ENCODE measurements around the gene PABPC1L.
A peak's percentile ranks its signal among the peaks of the same experiment; 100 is the strongest.

The PABPC1L gene

DNA sequence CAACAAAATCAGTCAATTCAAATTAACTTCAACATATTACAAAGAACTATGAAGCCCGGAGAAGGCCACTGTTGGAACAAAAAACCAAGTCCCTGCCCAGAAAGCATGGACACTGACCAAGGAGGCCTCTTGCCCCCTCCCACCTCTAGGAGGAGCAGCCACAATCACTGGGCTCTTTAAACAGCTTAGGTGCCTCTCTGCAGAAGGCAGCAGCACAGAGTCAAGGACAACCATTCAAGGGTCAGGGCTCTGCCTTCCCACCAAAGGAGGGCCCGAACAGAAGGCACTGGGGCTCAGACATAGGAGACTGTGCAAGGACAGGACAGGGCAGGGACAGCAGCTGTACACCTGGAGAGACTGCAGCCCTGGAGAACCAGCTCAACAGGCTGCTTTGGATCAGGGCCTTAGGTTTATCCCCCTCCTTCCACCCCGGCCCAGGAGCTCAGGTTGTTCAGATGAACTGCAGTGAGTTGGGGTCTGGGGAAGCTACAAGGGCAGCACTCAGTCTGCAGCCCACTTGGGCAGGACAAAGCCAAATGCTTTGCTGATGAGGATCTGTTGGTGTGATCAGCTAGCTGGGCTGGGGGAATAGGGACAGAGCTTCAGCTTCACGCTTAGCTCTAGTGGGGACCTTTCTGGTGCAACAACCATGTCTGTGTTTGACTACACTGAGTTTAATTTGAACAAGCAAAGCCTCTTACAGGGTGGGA lies 32.6 kb downstream of the PABPC1L start:
- no peak for DNase-seq (ENCODE audit: low spot score)

DNA sequence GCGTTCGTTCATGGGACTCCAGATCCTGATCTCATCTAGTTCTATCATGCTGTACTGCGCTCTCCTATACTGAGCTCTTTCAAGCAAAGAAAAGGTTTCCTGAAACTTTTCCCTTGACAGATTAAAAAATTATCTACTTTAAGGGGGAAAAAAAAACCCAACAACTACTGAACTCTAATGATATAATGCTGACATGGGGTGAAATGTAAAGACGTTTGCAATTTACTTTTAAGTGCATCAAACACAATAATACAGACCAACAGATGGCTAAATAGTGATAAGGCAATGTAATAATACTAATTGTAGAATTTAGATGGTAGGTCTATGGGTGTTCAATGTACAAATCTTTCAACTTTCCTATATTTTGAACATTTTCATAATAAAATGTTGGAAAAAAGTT lies 34.0 kb downstream of the PABPC1L start:
- no peak for DNase-seq (ENCODE audit: low spot score)

DNA sequence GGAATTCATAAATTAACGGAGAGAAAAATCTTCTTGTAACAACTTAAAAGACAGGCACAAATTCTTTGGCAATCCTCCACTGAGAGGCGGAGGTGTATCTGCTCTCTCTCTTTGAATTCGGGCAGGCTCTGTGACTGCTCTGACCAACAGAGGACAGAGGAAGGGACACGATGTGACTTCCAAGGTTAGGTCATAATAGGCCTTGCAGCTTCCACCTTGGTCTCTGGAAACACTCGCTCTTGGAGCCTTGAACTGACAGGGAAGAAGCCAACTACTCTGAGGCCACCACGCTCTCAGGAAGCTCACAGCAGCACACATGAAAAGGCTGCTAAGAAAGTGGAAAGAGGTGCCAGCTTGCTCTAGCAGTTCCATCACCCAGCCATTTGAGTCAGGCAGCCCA lies 35.4 kb downstream of the PABPC1L start:
- DNase-seq (ENCODE audit: low spot score): no peak

DNA sequence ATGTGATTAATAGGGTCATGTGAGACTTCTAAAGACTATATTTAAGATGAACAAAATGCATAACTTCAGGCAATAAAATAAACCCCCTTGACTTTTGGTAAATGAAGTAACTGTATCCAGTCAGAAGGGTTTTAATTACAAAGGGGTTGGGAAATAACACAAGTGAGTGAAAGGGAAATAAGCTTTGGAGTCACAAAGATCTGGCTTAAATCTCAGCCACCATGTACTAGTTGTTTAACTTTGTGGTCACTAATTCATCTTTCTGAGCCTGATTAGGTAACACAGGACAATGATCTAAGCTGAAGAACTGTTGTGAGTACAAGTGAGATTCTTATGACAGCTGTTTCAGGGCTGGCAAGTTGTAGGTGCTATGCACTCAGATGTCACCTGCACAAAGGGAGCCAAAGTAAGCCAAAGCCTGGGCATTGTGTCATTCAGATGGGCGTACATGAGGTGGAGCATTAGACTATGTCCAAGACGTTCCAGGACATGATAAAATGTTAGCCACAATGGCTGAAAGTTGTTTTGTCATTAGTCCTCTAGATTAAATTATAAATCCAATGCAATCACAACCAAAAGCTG lies 36.5 kb downstream of the PABPC1L start:
- no peak for DNase-seq (ENCODE audit: low spot score)

DNA sequence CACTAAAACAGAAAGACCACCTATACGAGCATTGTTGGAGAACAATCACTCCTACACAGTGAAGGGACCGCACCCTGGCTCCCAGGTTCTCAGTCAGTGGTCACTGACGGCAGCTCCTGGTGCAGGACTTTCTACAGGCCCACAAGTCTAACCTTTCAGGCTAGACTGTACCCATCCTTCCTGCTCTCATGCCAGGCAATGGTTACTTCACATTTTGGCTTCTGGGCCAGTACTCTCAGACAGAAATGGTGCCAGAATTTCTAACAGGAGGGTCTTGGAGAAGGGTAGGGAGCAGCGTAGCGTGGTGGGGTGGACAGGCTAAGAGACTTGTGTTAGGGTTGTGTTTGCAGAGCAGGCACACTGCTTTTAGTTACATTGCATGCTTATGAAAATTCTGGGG lies 38.2 kb downstream of the PABPC1L start:
- no peak for DNase-seq (ENCODE audit: low spot score)

DNA sequence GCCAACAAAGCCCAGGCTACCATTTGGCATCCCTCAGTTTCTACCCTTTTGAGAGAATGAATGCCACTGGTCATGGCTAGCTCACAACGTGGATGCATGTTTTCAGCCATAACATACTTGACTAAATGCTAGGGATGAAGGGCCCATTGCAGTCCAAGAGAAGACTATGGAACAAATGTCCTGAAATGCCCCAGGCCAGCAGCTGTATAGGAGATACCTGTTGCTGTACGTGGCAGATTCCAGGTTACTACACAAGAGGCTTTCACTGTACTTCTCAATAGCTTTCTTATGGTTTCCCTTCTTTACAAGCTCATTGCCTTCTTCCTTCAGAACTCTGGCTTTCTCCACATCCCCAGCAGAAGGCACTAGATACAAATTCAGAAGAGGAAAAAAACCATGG lies 38.7 kb downstream of the PABPC1L start:
- no peak for DNase-seq (ENCODE audit: low spot score)

DNA sequence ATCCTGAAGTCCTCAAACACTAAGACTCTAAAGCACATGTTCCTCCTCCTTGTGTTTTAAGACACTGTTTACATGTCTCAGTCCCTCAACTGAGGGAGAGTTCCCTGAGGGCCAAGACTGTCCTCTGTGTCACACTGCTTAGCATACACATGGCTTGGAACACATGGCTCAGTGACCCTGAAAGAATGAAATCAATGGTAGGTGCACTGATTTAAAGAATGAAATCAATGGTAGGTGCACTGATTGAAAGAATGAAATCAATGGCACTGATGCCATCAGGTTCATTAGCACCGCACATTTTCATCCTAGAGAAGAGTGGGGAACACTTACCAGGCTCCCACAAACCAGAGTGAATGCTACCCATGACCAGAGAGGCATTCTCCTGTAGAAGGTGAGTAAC lies 40.5 kb downstream of the PABPC1L start:
- no peak for DNase-seq (ENCODE audit: low spot score)

DNA sequence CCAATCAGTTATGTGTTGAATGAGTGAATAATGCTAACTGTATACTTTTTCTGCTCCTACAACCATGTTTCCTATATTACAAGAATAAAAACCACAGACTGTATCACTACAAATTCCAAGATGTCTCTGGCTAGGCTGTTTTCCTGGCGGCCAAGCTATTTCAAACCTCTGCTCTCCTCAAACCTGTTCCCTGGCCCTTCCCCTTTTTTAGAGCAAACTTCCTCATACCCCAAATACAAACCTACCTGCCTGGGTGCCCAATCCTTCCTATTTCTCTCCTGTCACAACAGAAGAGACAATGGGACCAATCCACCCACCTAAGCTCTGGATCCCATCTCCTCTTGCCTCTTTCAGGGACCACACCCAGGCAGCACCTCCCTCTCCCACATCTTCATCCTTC lies 42.9 kb downstream of the PABPC1L start:
- no peak for DNase-seq (ENCODE audit: low spot score)

DNA sequence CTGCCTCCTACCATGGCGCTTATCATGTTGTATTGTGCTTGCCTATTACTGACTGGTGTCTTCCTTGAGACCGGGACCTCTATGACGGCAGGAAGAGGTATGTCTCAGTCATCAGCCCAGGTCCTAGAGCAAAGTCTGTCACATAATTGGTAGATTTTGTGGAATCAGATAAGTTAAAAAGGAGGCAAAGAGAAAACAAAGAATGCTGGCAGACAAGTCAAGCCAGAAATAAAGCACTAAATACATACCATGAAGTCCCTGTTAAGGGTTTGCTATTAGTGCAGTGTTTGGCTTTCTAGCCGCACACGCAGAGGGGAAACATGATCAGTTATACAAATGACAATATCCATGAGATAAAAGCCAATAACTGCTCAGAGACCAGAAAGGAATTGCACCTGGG lies 44.4 kb downstream of the PABPC1L start:
- DNase-seq (ENCODE audit: low spot score): no peak

DNA sequence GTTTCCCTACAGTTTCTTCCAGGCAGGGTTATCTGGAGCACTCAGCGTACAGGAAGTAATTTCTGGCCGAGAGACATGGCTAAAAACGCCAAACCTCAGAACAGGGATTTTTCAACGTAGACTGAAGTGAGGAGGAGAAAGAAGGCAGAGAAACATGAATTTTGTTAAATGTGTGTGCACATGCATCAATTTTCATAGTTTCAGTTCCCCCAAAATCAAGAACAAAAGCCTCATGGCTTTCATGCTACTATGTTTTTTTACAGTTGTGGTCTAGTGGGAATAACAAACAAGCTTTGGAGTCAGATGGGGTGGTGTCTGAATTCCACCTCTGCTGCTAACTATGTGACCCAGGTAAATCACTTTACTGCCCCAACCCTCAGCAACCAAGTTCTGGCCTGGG lies 45.4 kb downstream of the PABPC1L start:
- DNase-seq (ENCODE audit: low spot score): no peak

DNA sequence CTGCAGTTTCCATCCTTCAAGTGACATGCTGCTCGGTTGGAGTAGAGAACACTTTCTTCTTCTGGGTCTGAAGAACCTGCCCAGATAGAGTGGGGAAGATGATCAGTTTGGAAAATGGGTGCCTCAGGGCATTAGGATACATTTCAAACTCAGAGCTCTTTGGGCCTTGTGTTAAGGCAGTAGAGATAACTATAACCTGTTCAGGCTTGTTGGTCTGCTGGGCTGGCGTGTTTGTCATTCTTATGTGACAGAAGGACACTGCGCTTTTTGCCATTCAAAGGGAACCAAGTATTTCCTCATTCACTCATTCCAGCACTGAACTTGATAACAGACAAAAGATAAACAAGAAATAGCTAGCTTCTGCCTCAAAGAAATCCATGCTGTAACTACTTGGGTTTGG lies 46.5 kb downstream of the PABPC1L start:
- no peak for DNase-seq (ENCODE audit: low spot score)

DNA sequence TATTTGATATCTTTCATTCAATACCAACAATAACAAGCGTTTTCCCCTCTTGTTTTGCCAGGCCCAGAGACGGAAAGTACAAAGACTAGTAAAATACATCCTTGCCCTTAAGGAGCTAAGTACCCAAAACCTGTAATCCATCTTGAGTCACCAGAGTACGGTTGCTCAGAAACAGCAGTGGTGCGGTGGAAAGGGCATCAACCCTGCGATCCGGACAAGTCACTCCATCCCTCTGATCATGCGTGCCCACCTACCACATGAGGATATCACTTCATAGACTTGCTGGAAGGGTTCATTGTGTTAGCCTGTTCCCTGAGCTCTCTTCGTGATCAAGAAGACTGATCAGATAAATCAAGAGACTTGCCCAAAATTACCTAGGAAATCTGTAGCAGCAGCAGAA lies 48.4 kb downstream of the PABPC1L start:
- DNase-seq (ENCODE audit: low spot score): no peak

DNA sequence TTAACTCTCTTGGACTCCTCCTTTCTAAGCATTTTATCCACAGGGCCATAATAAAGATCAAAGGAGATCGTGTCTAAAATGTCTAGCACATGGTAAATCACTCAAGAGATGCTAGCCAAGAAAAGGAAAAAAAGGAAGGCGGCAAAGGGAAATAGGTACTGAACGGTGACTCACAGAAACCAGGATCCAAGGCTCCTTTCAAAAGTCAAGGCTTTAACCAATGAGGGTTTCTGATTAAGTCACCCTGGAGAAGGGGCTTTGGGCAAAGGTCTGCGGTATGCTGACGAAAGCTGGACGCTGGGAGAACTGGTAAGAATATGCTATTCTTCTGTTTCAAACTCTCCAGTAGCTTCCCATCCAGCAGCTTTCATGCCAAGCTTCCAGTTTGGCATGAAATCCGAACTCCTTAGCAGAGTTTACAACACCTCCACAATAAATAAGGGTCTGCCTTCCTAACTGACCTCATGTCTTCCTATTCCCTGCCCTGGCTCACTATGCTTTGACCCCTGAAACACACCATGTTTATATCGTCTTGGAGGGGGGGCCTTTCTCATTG lies 49.3 kb downstream of the PABPC1L start:
- DNase-seq (ENCODE audit: low spot score): peak; percentile 37

DNA sequence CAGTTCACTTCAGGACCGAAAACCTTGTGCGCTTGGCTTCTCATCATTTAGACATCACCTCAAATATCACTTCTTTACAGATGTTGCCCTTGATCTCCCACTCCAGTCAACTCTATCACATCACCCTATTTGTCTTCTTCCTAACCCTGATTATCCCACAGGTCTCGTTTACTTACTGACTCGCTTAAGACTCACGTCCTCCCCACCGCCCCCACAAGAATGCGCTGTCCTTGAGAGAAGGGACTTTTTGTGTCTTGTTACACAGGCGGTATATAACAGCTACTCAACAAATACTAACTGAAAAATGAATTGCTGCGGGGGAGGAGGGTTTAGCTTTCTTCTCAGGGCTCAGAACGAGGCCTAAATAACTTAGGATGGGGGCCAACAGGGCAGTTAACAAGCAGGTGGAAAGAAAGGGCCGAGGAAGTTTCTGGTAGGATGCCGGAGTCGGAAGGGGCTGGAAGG lies 49.8 kb downstream of the PABPC1L start:
- DNase-seq (ENCODE audit: low spot score): no peak

DNA sequence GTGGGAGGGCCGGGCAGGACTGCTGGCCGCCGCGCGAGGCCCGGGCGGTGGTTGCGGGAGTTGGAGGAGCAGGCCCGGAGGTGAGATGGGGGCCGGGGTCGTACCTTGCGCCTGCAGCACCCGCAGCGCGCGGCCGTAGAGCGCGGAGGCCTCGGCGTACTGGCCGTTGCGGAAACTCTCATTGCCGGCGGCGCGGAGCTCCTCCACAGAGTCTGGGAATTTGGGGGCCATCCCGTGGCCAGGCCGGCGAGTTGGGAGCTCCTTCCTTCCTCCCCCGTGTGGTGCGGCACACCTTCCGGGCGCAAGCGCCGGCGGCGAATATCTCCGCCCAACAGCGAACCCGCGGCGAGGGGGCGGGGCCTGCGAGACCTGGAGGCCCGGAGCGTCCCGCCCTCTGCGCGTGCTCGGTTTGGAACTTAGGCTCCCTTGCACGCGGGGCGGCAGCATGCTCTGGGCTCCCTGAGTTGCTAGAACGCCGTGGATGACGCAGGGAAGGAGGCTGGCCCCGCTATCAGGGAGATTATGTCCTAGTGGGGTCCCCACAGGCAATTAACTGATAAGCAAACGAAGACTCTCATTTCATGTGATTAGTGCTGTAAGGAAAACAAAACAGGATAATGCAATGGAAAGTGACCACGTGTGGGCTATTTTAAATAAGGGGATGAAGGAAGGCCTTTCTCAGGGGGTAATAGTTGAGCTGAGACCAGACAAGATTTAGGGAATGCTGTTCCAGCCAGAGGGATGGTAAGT lies 50.4 kb downstream of the PABPC1L start, which contains the start of gene TOMM34:
Gene TOMM34 (minus strand): TSS at position 295 of the 750 bp plus-strand sequence. CDS start 64 bp downstream, at position 231.
- peak; percentile 95 for DNase-seq (ENCODE audit: low spot score)

DNA sequence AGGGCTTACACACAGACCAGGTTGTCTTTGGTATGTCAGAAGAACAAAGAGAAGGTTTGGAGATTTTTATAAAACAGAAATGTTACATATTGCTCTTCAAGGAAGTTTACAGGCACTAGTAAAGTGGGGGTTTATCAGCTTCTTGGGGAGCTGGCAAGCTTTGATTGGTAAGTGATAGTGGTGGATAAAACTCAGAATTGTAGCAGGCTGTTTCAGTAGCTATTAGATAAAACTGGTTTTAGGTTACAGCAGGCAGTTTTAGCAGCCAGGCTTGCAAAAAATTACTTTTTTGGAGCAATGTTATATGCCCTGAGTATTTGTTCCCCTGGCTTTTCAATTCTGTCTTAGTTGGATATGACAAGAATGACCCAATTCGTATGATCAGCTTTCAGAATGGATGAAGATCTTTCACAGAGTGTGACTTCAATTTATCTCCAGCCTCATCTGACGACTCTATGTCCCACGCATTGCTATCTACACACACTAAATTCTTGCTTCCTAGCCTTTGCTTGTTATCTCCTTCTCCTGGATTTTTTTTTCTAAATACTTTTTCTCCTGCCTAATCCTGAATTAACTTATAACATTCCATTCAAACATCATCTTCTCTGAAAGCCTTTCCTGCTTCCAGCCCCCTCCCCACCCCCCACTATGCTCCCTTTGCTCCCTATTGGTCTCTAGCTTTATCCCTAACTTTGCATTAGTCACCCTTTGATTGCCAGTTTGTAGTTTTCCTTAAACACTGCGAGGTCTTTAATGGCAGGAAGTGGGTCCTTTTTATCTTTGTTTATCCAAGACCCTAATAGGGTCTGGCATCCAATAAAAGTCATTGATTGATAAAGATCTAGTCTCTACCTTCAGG lies 51.4 kb downstream of the PABPC1L start:
- DNase-seq (ENCODE audit: low spot score): no peak

DNA sequence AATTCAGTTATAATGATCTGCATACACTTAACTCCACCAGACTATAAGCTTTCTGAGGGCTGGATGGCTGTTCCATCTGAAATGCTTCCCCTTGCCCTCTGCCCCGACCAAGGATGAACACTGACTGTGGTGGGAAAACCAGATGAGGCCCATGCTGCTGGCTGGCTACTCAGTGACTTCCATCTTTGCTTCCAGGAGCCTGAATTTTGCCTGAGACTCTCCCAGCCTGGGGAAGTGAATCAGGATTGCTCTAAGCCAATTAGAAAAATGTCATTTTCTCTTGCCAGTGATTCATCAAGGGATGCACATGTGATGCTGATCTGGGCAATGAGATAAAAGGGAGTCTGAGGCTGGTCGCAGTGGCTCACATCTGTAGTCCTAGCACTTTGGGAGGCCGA lies 52.0 kb downstream of the PABPC1L start:
- no peak for DNase-seq (ENCODE audit: low spot score)

DNA sequence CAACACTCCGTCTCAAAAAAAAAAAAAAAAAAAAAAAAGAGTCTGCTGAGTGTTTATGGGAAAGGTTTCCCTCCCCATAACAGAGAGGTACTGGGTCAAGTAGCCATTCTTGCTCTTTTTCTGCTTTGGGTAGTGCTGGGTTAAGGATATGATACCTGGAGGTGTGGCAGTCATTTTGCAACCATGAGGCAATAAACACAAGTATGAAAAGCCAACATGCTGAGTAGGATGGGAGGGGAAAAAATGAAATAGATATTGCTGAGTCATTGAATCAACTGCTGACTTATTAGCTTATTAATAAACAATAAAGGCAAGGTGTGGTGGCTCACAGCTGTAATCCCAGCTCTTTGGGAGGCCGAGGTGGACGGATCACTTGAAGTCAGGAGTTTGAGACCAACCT lies 52.6 kb downstream of the PABPC1L start:
- DNase-seq (ENCODE audit: low spot score): no peak

DNA sequence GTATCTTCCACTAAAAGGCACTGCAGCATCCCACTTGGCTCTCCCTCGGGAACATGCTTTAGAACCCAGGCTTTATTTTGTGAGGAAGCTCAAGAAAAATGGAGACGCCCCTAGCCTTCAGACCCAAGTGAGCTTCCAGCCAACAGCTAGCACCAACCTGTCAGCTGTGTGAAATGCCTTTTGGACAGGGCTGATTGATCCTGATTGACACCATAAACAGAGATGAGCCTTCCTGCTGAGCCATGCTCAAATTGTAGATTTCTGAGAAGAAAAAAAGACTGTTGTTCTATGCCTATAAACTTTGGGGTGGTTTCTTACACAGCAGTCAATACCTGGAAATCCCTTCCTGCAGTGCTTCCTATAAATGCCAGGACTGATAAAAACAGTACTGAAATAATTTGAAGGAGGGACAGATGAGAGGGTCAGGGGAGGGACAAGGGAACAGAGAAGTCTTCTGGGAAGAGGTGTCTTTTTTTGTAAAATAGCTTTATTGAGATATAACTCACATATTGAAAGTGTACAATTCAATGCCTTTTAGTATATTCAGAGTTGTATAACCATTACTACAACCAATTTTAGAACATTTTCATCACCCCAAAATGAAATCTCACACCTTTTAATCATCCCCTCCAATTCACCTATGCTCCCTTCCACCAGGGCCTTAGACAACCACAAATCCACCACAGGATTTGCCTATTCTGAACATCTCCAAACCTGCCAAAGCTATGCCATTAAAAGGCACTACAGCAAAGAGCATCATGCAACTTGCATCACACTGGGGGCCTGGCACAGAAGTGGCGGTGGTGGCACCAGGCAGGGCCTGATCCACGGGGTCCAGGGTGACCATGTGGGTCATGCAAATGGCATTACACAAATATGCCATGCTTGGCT lies 53.7 kb downstream of the PABPC1L start:
- DNase-seq (ENCODE audit: low spot score): no peak

DNA sequence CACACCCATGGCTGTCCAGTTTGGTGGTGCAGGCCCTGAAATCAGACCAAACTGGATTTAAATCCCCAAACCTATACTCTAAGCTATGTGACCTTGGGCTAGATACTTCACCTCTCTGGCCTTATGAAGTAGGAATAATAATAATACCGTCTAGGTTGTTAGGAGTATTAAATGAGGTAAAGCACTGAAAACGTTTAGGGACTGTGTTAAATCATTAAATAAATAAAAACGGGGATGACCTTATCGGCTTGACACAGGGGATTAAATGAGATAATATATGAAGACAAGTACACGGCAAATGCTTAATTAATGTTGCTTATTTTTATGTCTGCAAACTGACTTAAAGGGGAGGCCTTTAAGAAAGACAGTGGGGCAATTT lies 55.8 kb downstream of the PABPC1L start:
- DNase-seq (ENCODE audit: low spot score): no peak
